Dendritic cell treated with granulocyte-macrophage colony-stimulating factor and Interleukin-4, amounts not matched to agents 40 ng/mL and 50 ng/mL, for 4 days (primary cell): ENCODE data around the gene COL24A1.

Experiments
- H3K27ac Mint-ChIP-seq: one replicate; pipeline ENCODE4 v1.8.0; 2022; ENCODE audit warnings: mild to moderate bottlenecking, mixed read lengths
- H3K27me3 Mint-ChIP-seq: one replicate; pipeline ENCODE4 v1.8.0; 2022; ENCODE audit warnings: mild to moderate bottlenecking, mixed read lengths
- H3K36me3 Mint-ChIP-seq: one replicate; pipeline ENCODE4 v1.8.0; 2022; ENCODE audit warnings: low read depth, mixed read lengths
- H3K4me1 Mint-ChIP-seq: one replicate; pipeline ENCODE4 v1.8.0; 2022; ENCODE audit warnings: low read depth, mixed read lengths
- H3K4me3 Mint-ChIP-seq: one replicate; pipeline ENCODE4 v1.8.0; 2022; ENCODE audit warnings: mild to moderate bottlenecking, moderate library complexity, mixed read lengths
- H3K9me3 Mint-ChIP-seq: one replicate; pipeline ENCODE4 v1.8.0; 2022; ENCODE audit warnings: mixed read lengths
- intact Hi-C: fragments of 100-400 bp; cut with micrococcal nuclease; formaldehyde crosslinking; loops from one replicate; pipeline ENCODE4 v1.15.0; 2022

COL24A1 gene

DNA sequence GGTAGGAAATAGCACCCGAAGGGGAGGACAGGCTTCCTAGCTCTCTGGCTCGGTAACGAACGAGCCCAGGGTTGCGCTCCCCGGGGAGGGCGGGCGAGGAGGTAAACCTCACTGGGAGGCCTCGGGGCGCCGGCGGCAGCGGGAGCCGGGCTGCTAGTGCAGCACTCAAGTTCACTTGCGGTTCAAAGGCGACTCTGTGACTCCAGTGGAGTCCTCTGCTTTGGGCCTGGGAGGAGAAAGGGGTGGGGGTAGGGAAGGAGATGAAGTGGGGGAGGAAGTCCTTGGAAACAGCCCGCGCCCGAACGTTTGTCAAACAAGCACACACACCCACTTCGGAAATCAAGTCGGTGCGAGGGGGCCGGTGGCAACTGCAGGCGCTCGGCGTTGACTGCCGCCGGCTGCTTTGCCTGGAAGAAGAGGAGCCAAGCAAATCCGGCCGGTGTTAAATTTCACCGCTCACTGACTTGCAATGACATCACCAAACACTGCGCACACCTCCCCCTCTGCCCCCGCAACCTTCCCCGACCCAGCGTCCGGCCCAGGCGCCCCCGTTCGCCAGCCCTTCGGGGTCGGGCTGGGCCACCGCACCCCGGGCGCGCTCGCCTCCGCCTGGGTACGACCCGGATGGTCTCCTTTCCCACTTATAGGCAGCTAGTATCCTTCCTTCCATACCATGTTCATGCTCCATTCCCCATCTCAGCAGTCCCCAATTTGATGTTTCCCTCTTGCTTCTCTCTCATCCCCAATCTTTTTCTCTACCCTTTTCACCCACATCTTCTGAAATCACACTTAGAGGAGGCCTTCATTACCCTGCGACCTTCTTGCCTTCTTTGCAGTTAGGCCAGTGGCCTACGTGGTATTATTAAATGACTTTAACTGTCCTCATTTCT, at the start of gene COL24A1:
Gene COL24A1 (minus strand): TSS at position 207 of the 890 bp plus-strand sequence. CDS start 376 bp downstream, outside the sequence.
- peak within 1 kb of the TSS; percentile 63 for H3K27ac Mint-ChIP-seq
- H3K36me3 Mint-ChIP-seq, result no peaks in the 10 kb centered on the region
- intact Hi-C loops, result loop anchor here (5.0 kb wide), 1 partner anchor 200 kb away; no protein-coding TSS in a partner anchor
- H3K4me3 Mint-ChIP-seq, result peak within 1 kb of the TSS; percentile 71
- H3K9me3 Mint-ChIP-seq, result no peaks in the 10 kb centered on the region
- H3K4me1 Mint-ChIP-seq, result peaks cover 46% of the 10 kb centered on the region
- peaks cover 30% of the 10 kb centered on the region for H3K27me3 Mint-ChIP-seq

DNA sequence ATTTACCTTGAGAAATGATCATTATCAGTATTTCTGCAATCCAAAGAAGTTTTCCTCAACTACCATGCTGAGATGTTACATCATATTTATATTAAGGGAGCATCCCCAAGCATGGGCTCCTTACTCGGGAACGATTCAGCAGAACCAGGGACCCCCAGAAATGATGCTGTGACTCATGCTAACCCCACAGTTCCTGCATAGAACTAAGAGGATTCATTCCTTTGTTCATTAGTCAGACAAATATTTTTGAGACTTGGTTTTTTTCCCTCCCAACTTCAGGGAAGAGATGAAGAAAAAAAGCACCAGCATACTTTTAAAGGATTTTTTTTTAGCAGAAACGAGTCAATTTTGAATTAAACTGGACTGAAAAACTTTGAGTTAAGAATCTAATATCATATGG, 49.2 kb upstream of the COL24A1 start:
- intact Hi-C loops, result no loop called here

DNA sequence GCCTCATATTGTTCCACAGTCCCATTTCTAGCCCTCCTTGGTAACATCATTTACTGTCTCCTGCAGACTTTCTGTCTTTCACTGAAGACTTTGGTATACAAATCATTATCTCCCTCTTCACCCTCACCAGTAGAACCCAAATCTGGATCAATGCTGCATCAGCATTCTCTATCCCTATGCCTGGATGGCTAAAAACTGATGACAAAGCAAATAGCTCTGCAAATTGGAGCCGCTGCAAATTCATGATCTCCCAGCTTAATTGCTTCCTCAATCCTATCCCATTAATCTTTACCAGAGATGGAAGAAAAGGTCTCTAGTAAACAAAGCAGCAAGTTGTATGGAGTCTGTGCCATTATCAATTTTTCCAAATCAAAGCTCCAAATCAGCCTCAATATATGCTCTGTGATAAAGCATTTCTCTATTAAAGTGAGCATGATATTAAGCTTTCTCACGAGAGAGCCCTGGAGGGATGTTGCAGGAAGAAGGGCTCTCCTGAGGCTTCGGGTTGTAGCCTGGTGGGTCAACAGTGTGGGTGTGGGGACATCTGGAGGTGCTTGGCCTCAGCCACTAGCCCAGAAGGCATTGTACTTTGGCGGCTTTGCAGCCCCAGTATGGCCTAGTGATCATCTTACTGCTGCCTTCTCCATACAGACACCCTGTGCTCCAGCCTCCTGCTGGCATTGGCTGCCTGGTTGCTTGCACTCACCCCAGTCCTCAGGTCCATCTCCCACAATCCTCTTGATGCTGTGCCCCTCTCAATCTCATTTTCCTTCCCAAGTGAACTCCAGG, 46.2 kb upstream of the COL24A1 start:
- H3K4me3 Mint-ChIP-seq, result no peak overlapping the region
- H3K36me3 Mint-ChIP-seq, result no peaks in the 10 kb centered on the region
- H3K9me3 Mint-ChIP-seq, result no peaks in the 10 kb centered on the region
- H3K4me1 Mint-ChIP-seq, result no peaks in the 10 kb centered on the region
- H3K27me3 Mint-ChIP-seq, result no peaks in the 10 kb centered on the region
- H3K27ac Mint-ChIP-seq, result no peak overlapping the region
- intact Hi-C loops, result no loop called here

More for the DNA sequence above, 49.2 kb upstream of the COL24A1 start:
- H3K9me3 Mint-ChIP-seq, result no peaks in the 10 kb centered on the region
- no peak overlapping the region for H3K27ac Mint-ChIP-seq
- no peak overlapping the region for H3K4me3 Mint-ChIP-seq
- H3K27me3 Mint-ChIP-seq, result no peaks in the 10 kb centered on the region
- H3K36me3 Mint-ChIP-seq, result no peaks in the 10 kb centered on the region
- H3K4me1 Mint-ChIP-seq, result no peaks in the 10 kb centered on the region

DNA sequence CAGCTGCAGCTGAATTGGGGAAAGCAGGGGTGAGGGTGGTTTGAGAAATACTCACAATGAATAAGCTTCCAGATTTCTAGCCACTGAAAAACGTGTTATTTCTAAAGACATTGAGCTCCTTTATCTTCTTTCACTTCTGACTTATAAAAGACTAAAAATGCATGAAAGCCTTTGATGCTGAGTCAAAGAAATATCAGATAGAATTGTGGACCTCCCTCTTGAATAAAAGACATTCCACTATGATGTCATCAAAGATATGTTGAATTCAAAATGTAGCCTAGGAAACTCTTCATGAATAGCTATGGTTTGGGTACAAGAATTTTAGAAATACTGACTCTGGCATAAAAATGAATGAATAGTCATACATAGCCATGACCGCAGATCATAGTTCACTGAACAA, 44.7 kb upstream of the COL24A1 start:
- Mint-ChIP-seq H3K4me3 (no peak overlapping the region), H3K27ac (no peak overlapping the region), H3K9me3 (no peaks in the 10 kb centered on the region), H3K4me1 (no peaks in the 10 kb centered on the region), H3K27me3 (no peaks in the 10 kb centered on the region), H3K36me3 (no peaks in the 10 kb centered on the region)
- intact Hi-C loops, result no loop called here

DNA sequence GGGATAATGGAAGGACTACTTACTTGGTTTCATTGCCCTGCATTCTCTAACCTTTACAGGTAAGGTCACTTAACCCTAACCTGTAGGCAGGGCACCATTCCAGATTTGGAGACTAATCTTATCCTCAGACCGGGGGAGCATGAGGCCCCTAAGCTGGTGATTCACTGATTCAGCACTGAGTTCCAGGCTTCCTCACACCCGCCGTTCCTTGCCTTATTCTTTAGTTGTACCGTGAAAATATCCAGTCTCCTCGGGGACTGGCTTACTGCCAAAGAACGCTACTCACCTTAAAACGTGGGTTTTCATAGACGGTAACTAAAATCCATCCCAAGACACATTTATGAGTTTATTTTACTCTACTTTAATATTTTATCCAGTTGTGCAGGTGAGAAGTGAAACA, 44.3 kb upstream of the COL24A1 start:
- Mint-ChIP-seq H3K4me1 (no peaks in the 10 kb centered on the region), H3K9me3 (no peaks in the 10 kb centered on the region), H3K27ac (no peak overlapping the region), H3K36me3 (no peaks in the 10 kb centered on the region), H3K27me3 (no peaks in the 10 kb centered on the region), H3K4me3 (no peak overlapping the region)
- intact Hi-C loops, result no loop called here

DNA sequence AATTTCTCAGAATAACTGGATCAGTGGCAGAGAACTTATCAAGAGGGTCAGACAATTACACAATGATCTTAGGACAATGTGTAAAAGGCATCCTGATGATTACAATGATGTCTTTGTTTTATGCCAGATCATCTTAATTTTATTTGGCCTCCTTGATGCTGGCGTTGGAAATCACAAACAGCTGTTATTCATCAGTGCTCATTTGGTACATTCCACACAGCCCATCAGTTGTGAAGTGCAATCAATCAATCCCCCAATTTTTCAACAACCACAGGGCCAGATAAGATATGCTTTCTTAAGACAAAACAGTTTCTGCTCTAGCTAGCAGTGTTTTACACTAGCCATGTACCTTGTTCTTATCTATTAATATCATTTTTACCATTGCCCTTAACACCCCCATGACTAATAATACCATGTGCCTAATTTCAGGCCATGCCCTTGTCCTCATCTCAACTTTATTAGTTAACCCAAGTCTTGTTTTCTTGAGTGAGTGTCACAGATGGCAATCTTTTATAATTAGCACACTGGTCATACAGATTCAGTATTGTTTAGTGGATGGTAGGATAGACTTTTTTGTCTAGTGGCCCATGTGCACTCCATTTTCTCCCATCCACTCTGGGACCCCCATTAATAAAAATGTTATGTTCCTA, 40.8 kb upstream of the COL24A1 start:
- intact Hi-C loops, result no loop called here
- Mint-ChIP-seq H3K27me3 (no peaks in the 10 kb centered on the region), H3K4me1 (no peaks in the 10 kb centered on the region), H3K36me3 (no peaks in the 10 kb centered on the region), H3K4me3 (no peak overlapping the region), H3K27ac (no peak overlapping the region), H3K9me3 (no peaks in the 10 kb centered on the region)

DNA sequence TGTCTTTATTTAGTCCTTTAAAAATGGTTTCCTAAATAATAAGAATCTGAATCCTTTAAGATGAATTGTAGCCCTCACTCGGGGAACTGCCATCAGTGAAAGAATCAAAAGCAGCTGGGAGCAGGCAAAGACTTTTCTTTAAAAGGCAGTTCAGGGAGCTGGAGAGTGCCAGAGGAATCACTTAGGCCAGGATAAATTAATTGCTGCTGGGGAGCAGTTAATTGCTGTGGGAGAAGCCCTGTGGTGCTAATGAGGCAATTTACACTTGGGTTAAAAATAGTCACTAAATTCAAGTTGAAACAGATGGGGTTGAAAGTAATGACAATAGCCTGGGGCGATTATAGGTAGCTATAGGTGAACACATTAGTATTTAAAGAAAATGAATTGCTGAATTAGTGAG, 38.7 kb upstream of the COL24A1 start:
- intact Hi-C loops, result no loop called here
- Mint-ChIP-seq H3K27me3 (no peaks in the 10 kb centered on the region), H3K4me1 (no peaks in the 10 kb centered on the region), H3K4me3 (no peak overlapping the region), H3K27ac (no peak overlapping the region), H3K36me3 (no peaks in the 10 kb centered on the region), H3K9me3 (no peaks in the 10 kb centered on the region)

DNA sequence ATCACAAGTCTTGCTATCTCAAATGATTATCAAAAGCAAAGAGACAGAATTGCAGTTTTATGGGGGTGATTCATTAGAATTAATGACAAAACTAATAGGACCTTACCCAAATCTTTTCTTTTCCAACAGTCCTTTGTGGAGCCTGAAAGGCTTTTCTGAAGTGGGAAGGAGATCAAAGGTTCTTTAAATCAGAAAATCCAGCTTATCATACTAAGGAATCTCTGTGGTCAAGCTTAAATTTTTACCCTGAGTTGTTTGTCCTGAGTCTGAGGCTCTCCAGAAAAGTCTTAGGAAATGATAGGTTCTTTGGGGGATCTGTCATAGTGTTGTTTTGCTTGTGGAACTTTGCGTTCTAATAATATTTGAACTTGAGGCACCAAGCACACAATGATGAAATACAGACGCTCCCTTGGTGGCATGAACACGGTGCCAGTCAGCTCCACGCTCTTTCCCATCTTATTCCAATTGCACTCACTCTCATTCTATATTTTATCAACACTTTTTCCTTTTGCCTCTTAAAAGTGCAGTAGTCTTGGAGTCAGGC, 38.0 kb upstream of the COL24A1 start:
- Mint-ChIP-seq H3K4me3 (no peak overlapping the region), H3K36me3 (no peaks in the 10 kb centered on the region), H3K27me3 (no peaks in the 10 kb centered on the region), H3K4me1 (no peaks in the 10 kb centered on the region), H3K27ac (no peak overlapping the region), H3K9me3 (no peaks in the 10 kb centered on the region)
- intact Hi-C loops, result no loop called here

DNA sequence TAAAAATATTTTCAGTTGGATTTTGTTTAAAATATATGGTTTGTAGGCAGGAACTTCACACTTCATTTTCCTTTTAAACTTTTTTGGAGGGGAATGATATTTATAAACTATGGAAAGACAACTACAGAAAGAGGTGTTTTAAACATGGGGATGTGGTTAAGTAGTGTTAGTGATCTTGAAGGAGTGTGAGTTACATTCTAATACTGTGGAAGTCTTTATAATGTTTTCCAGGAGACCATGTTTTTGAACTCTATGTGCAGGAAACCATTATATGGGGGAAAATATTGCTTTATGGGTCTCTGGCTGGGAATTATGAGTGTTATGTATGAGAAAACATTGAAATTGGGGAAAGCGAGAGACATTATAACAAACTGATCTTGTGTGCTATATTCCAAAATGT, 35.8 kb upstream of the COL24A1 start:
- Mint-ChIP-seq H3K4me1 (no peaks in the 10 kb centered on the region), H3K36me3 (no peaks in the 10 kb centered on the region), H3K27me3 (no peaks in the 10 kb centered on the region), H3K9me3 (no peaks in the 10 kb centered on the region), H3K27ac (no peak overlapping the region), H3K4me3 (no peak overlapping the region)
- intact Hi-C loops, result no loop called here

DNA sequence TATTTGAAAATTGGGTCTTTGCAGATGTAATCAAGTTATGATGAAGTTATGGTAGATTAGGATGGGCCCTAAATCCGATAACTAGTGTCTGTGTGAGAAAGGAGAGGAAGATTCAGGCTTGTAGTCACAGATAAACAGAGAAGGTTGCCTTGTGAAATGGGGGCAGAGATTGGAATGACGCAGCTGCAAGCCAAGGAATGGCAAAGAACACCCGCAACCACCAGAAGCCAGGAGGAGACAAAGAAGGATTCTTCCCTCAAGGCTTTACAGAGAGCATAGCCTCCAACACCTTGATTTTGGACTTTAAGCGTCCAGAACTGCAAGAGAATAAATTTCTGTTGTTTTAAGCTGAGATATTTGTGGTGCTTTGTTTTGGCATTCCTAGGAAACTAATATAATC, 35.4 kb upstream of the COL24A1 start:
- Mint-ChIP-seq H3K36me3 (no peaks in the 10 kb centered on the region), H3K27ac (no peak overlapping the region), H3K4me3 (no peak overlapping the region), H3K9me3 (no peaks in the 10 kb centered on the region), H3K27me3 (no peaks in the 10 kb centered on the region), H3K4me1 (no peaks in the 10 kb centered on the region)
- intact Hi-C loops, result no loop called here

DNA sequence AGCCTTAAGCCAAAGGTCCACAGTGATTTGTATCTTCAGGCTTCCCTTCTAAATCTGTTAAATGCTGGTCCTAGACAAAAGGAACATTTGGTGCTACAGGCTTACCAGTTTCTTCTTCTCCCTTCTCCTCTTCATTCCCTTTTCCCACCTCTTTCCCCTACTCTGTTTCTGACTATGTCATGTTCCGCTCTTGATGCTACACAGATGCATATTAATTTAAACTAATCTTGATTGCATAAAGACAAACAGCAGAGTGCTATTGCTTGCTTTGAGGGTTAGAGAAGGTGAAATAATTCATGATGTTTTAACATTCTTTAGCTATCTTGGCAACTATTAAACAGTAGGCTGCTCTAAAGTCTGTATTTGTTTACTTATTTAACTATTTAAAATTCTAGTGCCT, 34.3 kb upstream of the COL24A1 start:
- Mint-ChIP-seq H3K4me3 (no peak overlapping the region), H3K4me1 (no peaks in the 10 kb centered on the region), H3K27me3 (no peaks in the 10 kb centered on the region), H3K27ac (no peak overlapping the region), H3K9me3 (no peaks in the 10 kb centered on the region), H3K36me3 (no peaks in the 10 kb centered on the region)
- intact Hi-C loops, result no loop called here

DNA sequence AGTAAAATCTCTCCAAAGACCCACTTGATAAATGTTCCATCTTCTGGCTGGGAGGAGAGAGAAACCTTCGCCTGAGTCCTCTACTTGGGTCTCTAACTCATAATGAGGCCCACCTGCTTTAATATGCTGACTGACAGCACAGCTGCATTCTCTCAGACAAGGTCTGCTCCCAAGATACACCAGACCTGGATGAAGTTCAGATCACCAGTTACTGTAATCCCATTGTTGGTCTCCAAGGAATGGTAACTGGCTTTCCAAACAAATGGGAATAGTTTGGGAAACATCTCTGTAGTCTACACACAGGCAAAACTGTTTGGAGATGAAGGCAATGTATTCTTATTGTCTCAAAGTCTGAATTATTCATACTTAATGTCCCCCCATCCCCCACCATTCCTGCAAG, 27.9 kb upstream of the COL24A1 start:
- intact Hi-C loops, result no loop called here
- no peak overlapping the region for H3K27ac Mint-ChIP-seq
- no peaks in the 10 kb centered on the region for H3K4me1 Mint-ChIP-seq
- H3K9me3 Mint-ChIP-seq, result no peaks in the 10 kb centered on the region
- no peak overlapping the region for H3K4me3 Mint-ChIP-seq
- no peaks in the 10 kb centered on the region for H3K27me3 Mint-ChIP-seq
- H3K36me3 Mint-ChIP-seq, result no peaks in the 10 kb centered on the region

DNA sequence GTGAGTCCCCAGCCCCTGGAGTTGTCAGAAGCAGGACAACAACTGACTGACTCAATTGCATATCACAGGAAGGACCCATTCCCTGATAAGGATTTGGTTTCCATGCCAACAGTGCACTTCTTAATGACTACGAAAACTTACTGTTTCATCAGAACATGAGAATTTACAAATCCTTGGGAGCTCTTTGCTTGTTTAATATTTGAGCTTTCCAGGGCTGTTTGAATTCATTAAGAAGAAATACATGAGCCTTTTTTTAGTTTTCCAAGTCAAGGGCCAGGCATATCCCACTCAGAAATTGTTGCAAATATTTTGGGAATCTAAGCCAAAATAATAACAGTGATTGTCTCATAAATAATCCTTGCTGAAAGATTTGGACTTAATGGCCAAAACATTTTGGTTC, 27.2 kb upstream of the COL24A1 start:
- Mint-ChIP-seq H3K27ac (no peak overlapping the region), H3K27me3 (no peaks in the 10 kb centered on the region), H3K36me3 (no peaks in the 10 kb centered on the region), H3K9me3 (no peaks in the 10 kb centered on the region), H3K4me1 (no peaks in the 10 kb centered on the region), H3K4me3 (no peak overlapping the region)
- intact Hi-C loops, result no loop called here

DNA sequence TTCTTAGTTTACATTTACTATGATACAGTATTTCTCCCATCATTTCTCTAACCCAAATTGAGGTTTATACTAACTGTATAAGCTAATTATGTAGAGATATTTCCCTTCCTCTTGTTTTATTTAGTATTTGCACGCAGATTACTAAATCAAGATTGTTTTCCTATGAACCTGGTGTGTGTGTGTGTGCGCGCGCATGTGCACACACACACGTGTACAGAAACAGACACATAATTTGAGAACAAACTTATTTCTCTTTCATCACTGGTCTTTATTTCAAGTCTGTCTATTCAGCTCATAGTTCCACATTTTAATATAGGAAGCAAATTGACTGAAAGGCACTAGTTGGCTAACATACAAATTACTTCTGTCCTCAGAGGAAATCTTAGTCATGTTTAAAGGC, 19.7 kb upstream of the COL24A1 start:
- Mint-ChIP-seq H3K27ac (no peak overlapping the region), H3K4me3 (no peak overlapping the region), H3K36me3 (no peaks in the 10 kb centered on the region), H3K4me1 (peaks cover 9% of the 10 kb centered on the region), H3K27me3 (no peaks in the 10 kb centered on the region), H3K9me3 (no peaks in the 10 kb centered on the region)
- intact Hi-C loops, result no loop called here
